HepG2 (cell line): ENCODE results near the gene ARMH3. TPM values are rescaled to one million over a fixed set of nuclear protein-coding genes. Genes with fewer than 3 reads are reported as not detected.

Source experiments
- AKAP8 ChIP-seq: sonication (generic); formaldehyde crosslinking; IDR thresholded peaks from 2 replicates; pipeline ENCODE4 v1.5.1; 2020; ENCODE audit warnings: mild to moderate bottlenecking, missing genetic modification reagents
- ARNT ChIP-seq: fragments of 450-650 bp; IDR thresholded peaks from 2 replicates; pipeline ENCODE4 v1.6.1; 2017
- CBX2 ChIP-seq, 2 experiments: fragments of 200-600 bp in 1 of 2; sonication (generic); formaldehyde crosslinking in 1 of 2; IDR thresholded peaks; 2 replicates each; pipeline versions ENCODE4 v1.7.0 to v1.8.1; 2018 to 2022; ENCODE audit warnings: low read depth in 2 of 2, low read length in 1 of 2, mild to moderate bottlenecking in 1 of 2, missing genetic modification reagents in 1 of 2
- CREBL2 ChIP-seq: sonication (generic); formaldehyde crosslinking; IDR thresholded peaks from 2 replicates; pipeline ENCODE4 v1.8.1; 2023; ENCODE audit warnings: missing genetic modification reagents, mild to moderate bottlenecking, borderline replicate concordance
- HDAC2 ChIP-seq: sonication (generic); formaldehyde crosslinking; IDR thresholded peaks from 2 replicates; pipeline ENCODE4 v1.4.0; 2020; ENCODE audit warnings: missing genetic modification reagents
- HNF1B ChIP-seq: sonication (generic); formaldehyde crosslinking; IDR thresholded peaks from 2 replicates; pipeline ENCODE4 v1.5.1; 2020; ENCODE audit warnings: mild to moderate bottlenecking, moderate library complexity, missing genetic modification reagents
- HNRNPLL ChIP-seq: fragments of 200-400 bp; formaldehyde crosslinking; IDR thresholded peaks from 2 replicates; pipeline ENCODE4 v1.6.1; 2017; ENCODE audit warnings: mild to moderate bottlenecking, low read depth, low read length; ENCODE audit not compliant: poor library complexity, severe bottlenecking
- MAZ ChIP-seq, 2 experiments: sonication (generic) in 1 of 2; formaldehyde crosslinking in 1 of 2; IDR thresholded peaks; 2 replicates each; pipeline versions ENCODE4 v1.5.0 to v1.6.1; 2012 to 2020; ENCODE audit warnings: low read depth in 2 of 2, mild to moderate bottlenecking in 2 of 2, borderline replicate concordance in 1 of 2, improper control_type of control experiment in 1 of 2, low read length in 1 of 2, missing genetic modification reagents in 1 of 2, moderate library complexity in 1 of 2
- NKX3-1 ChIP-seq: sonication (generic); formaldehyde crosslinking; IDR thresholded peaks from 2 replicates; pipeline ENCODE4 v1.5.0; 2020; ENCODE audit warnings: missing genetic modification reagents
- PCBP2 ChIP-seq: fragments of 200-400 bp; formaldehyde crosslinking; optimal IDR thresholded peaks from 2 replicates; pipeline ENCODE3; 2018; ENCODE audit warnings: low read length, low read depth; ENCODE audit not compliant: poor library complexity, severe bottlenecking
- POLR2A ChIP-seq, 2 experiments: IDR thresholded peaks; 2 replicates each; pipeline ENCODE4 v1.6.1; 2011; ENCODE audit warnings: low read depth in 2 of 2, low read length in 2 of 2, mild to moderate bottlenecking in 1 of 2, moderate library complexity in 1 of 2; ENCODE audit not compliant: insufficient read depth in 1 of 2
- PRDM15 ChIP-seq: sonication (generic); formaldehyde crosslinking; IDR thresholded peaks from 2 replicates; pipeline ENCODE4 v1.4.0; 2020; ENCODE audit warnings: missing genetic modification reagents
- SP2 ChIP-seq: sonication (generic); formaldehyde crosslinking; IDR thresholded peaks from 2 replicates; pipeline ENCODE4 v1.5.1; 2020; ENCODE audit warnings: mild to moderate bottlenecking, missing genetic modification reagents
- SRSF9 ChIP-seq: fragments of 200-400 bp; formaldehyde crosslinking; IDR thresholded peaks from 2 replicates; pipeline ENCODE4 v1.6.1; 2018; ENCODE audit warnings: borderline replicate concordance, mild to moderate bottlenecking, low read depth, low read length; ENCODE audit not compliant: insufficient read depth, poor library complexity, severe bottlenecking
- ZBTB14 ChIP-seq: sonication (generic); formaldehyde crosslinking; IDR thresholded peaks from 2 replicates; pipeline ENCODE4 v1.4.0; 2020; ENCODE audit warnings: missing genetic modification reagents
- ZFYVE20 ChIP-seq: sonication (generic); formaldehyde crosslinking; IDR thresholded peaks from 2 replicates; pipeline ENCODE4 v1.8.0; 2023; ENCODE audit warnings: low read depth, mild to moderate bottlenecking, moderate library complexity, missing genetic modification reagents, borderline replicate concordance
- ZNF160 ChIP-seq: sonication (generic); formaldehyde crosslinking; IDR thresholded peaks from 2 replicates; pipeline ENCODE4 v1.8.0; 2022; ENCODE audit warnings: mild to moderate bottlenecking, inconsistent platforms, missing genetic modification reagents
- ZNF234 ChIP-seq: sonication (generic); formaldehyde crosslinking; conservative IDR thresholded peaks from 2 replicates; pipeline ENCODE4 v1.5.1; 2020; ENCODE audit warnings: mild to moderate bottlenecking, missing genetic modification reagents
- ZNF431 ChIP-seq: sonication (generic); formaldehyde crosslinking; IDR thresholded peaks from 2 replicates; pipeline ENCODE4 v1.9.0; 2022; ENCODE audit warnings: missing genetic modification reagents, low read depth, mild to moderate bottlenecking, borderline replicate concordance
- ZNF567 ChIP-seq: sonication (generic); formaldehyde crosslinking; IDR thresholded peaks from 2 replicates; pipeline ENCODE4 v1.8.1; 2023; ENCODE audit warnings: mild to moderate bottlenecking, missing genetic modification reagents, borderline replicate concordance
- ZNF577 ChIP-seq: sonication (generic); formaldehyde crosslinking; IDR thresholded peaks from 2 replicates; pipeline ENCODE4 v1.4.0; 2020; ENCODE audit warnings: mild to moderate bottlenecking, low read depth, missing genetic modification reagents, borderline replicate concordance
- polyA plus RNA-seq, 8 experiments: library from polyadenylated mRNA; depleted of rRNA in 3 of 8; stranded (reverse) in 7 of 8; unstranded in 1 of 8; fragments of >200 nt; fragmentation: Illumina TruSeq in 4 of 8; extraction: Trizol in 4 of 8; gene quantifications; 2 replicates each; pipeline versions ENCODE4 v1.2.1 to v1.2.3, GENCODE V29; 2011 to 2016; ENCODE audit warnings: low read depth in 4 of 8, missing spikeins in 1 of 8, mixed read lengths in 1 of 8; ENCODE audit not compliant: insufficient read depth in 1 of 8
- total RNA-seq, 5 experiments: library from RNA; depleted of rRNA; stranded (reverse); fragments of >200 nt; fragmentation: Illumina TruSeq; extraction: Trizol; gene quantifications; 2 replicates each; pipeline ENCODE4 v1.2.3, GENCODE V29; 2016; ENCODE audit warnings: low read depth in 1 of 5

ARMH3 gene
- total and polyA plus RNA-seq, 2 of the 13 experiments (the other 11 are each of a cell fraction or from before 2014, with no cell fraction given) = 8.4 to 16.9 TPM

- TF ChIP-seq SRSF9 (no peak), ZNF577 (CRISPR knock-in tag) (no peak), ZFYVE20 (no peak), POLR2A (IDR thresholded peaks at IDR 0.05; ENCODE audit: insufficient read depth in 1 of 2, low read depth in 2 of 2, low read length in 2 of 2) (peak; percentile 53 to 70), ZBTB14 (CRISPR knock-in tag) (peak; percentile 100), HNRNPLL (peak; percentile 77), ARNT (no peak), HNF1B (peak; percentile 38; the same call in 1 of the 2 replicates), ZNF160 (CRISPR knock-in tag) (peak; percentile 83; the same call in 1 of the 2 replicates), MAZ (IDR thresholded peaks at IDR 0.05; ENCODE audit: borderline replicate concordance, low read depth, low read length) (peak; percentile 70; the same call in 1 of the 2 replicates), MAZ (CRISPR knock-in tag; IDR thresholded peaks at IDR 0.05; ENCODE audit: low read depth) (peak; percentile 39; the same call in 1 of the 2 replicates), CBX2 (IDR thresholded peaks at IDR 0.05; ENCODE audit: low read depth, low read length) (no peak), CBX2 (CRISPR knock-in tag; IDR thresholded peaks at IDR 0.05; ENCODE audit: low read depth) (no peak), ZNF234 (peak; percentile 78; the same call in 1 of the 2 replicates), ZNF431 (CRISPR knock-in tag) (peak; percentile 57; the same call in 1 of the 2 replicates), PRDM15 (0 out of 2 replicates have a peak, but pooled peaks have one; percentile 36), CREBL2 (CRISPR knock-in tag) (no peak), PCBP2 (no peak), HDAC2 (CRISPR knock-in tag) (peak; percentile 33; the same call in 1 of the 2 replicates), NKX3-1 (peak; percentile 92), ZNF567 (CRISPR knock-in tag) (peak; percentile 71), SP2 (CRISPR knock-in tag) (0 out of 2 replicates have a peak, but pooled peaks have one; percentile 32), AKAP8 (CRISPR knock-in tag) (no peak)
These were observed at the start of gene ARMH3 (continued) for GRCh38 chr10:102055647-102056419.
